OCI-M2 (cell line): ENCODE measurements around the gene SORBS2.
"Not testable (repeated sequence)": the region's sequence is repeated elsewhere in the genome, so short reads cannot be mapped to it uniquely, and the experiment has no call there.

ENCODE experiments used
- DNase-seq: peaks from one replicate; lab custom pipeline; 2025; ENCODE audit not compliant: unreplicated experiment; lab: John Stamatoyannopoulos, UW

SORBS2 gene

GRCh38 chr4:185811509-185812364, at the start of gene SORBS2:
Gene SORBS2 (minus strand): TSS chr4:185812194. CDS start chr4:185690571, 121,623 bp downstream.
- DNase-seq = no peak

GRCh38 chr4:185859111-185859510, 47.1 kb upstream of the SORBS2 start:
- no peak for DNase-seq

- DNase-seq = not testable (repeated sequence)
Observed at GRCh38 chr4:185857561-185857960, 45.6 kb upstream of the SORBS2 start.

- no peak for DNase-seq
Observed at GRCh38 chr4:185853841-185854240, 41.8 kb upstream of the SORBS2 start.

DNA sequence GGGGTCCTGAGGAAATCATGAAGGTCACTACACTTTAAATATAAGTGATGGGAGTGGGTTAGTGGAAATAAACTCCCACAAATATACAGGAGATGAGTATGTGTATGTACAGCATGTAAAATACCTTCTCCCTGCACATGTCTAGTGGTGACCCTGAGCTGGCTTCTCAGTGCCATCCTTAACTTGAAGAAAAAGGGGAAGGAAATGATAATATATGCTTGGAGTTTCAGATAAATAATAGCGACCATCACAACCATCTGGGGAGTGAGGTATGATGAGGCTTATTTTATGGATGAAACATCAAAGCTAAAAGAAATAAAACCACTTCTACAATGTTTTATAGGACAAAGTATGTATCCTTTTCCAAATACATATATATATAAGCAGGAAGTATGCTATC, 41.0 kb upstream of the SORBS2 start:
- DNase-seq = no peak

DNA sequence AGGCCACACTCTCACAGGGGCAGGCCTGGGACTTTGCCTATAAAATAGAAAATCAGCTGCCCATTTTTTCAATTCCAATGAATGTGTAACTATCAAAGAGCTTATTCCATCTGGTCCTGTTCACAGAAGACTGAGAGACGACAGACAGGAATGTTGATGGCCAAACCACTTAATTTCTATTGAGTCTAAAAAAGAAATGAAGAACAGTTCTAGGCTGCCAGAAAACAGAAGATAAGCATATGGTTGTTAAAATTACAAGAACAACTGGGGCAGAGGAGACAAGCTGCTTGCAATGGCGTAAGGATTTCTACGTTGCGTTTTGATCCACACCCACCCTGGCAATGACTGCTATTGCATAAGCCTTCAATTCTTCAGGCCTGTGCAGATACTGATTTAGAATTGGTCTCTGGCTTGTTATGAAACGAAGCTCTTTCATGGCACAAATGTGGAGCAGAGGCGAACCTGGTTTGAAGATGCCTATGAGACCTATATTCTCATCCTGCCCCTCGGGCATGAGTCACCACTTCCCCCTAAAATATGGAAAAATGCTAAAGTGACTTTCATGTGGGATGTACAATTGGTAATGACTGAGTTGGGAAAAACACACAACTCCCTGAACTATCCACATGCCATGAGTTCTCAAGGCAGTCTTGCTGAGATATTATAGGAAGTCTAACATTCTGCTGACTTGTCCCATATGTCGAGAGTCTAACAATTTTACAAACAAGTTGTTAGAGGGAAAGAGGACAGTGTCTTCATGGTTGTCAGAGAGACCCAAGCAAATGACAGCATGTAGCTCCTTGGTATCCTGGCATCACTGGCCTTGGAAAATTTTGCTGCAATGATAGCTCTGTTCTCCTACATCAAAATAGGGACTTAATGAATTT, 37.9 kb upstream of the SORBS2 start:
- no peak for DNase-seq

DNA sequence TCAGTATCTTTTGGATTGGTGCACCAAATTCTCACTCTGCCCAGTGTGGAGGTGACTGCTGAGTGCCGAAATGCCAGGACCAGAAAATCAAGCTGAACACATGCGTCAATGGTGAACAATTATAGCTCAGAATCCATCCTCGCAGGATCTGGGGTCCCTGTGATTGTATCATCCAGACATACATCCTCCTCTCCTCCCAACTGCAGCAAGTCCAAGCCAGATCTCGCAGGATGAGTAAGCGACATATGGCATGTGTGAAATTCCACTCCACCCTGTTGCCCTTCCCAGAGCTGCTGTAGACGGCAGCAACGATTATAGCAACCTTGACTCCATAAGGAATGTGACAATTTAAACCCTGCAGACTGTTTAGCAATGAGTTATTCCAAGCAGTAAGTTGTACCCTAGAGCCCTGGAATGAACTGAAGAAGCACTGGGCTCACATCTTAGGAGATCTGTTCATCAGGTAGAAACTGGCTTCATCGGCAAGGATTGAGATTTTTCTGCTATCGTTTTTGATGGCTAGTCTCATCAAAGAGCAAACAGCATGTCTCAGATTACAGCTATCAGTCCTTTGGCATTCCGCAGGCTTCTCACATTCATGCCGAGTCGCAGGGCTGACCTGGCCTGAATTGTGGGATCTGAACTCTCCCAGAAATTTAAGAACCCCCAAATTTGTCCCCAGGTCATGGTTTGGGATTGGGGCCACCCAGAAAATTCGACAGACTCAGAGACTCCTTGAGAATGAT, 35.5 kb upstream of the SORBS2 start:
- DNase-seq = no peak

DNA sequence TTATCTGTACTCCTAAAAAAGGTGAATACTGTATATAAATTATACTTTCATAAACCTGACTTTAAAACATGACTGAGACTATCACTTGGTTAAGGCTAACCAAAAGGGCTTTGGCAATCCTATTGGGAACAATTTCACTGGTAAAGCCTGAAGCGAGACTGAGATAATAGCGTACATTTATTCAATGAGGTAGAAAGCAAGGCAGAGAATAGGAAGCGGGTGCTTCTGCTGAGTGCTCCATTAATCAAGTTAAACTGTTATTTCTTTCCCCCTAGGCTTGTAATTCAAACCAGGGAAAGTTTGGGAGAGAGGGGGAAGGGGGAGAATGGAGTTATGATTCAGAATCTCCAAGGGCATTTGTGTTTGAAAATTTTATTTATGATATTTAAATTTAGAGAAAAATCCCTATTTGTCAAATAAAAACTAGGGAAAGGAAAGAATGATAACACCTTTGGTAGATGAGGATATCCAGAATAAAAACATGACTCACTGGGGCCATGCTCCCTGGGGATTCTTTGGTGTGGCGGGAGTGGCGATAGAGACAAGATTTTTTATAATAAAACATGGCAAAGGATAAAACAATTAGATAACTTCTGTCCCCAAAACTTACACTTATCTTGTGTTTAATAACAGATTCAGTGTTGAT, 34.6 kb upstream of the SORBS2 start:
- DNase-seq = no peak

GRCh38 chr4:185845966-185846365, 34.0 kb upstream of the SORBS2 start:
- DNase-seq = no peak

- no peak for DNase-seq
Observed at GRCh38 chr4:185841451-185841850, 29.5 kb upstream of the SORBS2 start.

DNA sequence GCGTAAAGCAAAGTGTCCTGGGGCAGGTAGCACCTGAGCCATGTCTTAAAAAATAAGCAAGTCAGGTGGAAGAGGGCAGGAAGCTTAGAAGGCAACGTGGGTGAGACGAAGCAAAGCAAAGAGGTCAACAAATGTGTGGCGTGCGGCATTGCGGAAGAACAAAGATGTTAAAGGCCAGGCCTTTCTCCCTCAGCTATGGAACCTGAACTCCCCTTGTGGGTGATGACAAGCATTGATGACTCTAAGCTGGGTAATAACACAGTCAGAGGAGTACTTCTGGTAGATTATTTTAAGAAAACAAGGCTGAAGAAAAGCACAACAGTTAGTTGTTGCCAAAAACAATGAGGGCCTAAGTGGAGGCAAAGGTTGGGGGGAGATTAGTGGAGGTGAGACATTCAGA, 29.0 kb upstream of the SORBS2 start:
- no peak for DNase-seq

DNA sequence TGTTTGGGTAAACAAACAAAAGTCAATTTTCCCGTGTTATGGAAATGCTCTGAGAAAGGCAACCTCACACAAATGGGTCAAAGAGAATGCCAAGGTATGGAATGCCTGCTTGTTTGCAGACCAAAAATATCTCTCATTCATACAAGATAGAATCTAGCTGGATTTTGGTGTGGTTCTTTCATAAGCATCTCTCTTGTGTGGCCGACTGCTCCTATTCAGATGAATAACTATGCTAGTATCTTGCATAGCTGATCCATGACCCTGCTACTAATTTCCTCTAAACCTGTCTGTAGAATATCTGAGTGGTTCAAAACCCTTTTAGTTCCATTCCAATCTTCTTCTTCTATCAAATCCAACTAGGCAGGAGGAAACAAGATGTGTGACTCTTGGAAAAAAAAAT, 28.2 kb upstream of the SORBS2 start:
- no peak for DNase-seq

DNA sequence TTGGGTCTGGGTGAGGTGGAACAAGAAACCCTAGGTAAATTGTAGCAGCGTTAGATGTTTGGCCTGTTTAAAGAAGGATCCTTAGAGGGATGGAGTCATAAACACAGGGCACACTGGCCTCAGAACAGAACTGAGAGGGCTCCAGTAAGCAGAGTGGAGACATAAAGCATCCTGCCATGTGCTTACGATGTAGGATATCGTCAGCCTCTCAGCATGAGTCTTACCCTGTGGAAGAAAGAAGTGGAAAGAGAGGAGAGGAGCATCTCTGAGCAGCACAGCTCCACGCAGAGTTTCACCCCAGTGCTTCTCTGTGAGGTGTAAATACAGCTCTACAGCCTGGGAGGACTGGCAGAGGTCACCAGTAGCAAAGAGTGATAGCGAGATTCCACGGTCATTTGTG, 27.8 kb upstream of the SORBS2 start:
- DNase-seq = no peak

DNA sequence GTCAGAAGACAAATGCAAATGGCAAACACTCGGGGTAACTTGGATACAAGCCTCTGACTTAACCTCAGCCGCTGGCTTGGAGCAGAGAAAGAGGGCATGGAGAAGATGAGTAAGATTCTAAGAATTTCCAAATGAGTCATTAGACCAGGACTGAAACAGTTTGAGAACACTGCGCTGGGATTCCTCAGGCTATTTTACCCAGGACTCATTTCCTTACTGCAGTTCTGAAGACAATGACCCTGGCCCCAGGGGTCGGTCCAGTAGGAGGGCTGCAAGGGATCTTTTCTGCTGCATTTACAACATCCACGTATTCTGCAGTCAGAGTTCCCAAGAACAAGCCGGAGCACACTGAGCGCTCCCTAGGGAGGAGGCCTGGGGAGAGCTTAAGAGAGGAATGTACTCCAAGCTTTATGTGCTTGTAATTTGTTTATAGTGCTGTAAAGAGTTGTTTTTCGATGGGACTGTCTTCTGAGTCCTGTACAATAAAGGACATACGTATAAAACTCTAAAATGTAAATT, 27.3 kb upstream of the SORBS2 start:
- no peak for DNase-seq

- no peak for DNase-seq
Observed at GRCh38 chr4:185838514-185839193, 26.7 kb upstream of the SORBS2 start.

GRCh38 chr4:185838104-185838452, 26.1 kb upstream of the SORBS2 start:
- DNase-seq = no peak

DNA sequence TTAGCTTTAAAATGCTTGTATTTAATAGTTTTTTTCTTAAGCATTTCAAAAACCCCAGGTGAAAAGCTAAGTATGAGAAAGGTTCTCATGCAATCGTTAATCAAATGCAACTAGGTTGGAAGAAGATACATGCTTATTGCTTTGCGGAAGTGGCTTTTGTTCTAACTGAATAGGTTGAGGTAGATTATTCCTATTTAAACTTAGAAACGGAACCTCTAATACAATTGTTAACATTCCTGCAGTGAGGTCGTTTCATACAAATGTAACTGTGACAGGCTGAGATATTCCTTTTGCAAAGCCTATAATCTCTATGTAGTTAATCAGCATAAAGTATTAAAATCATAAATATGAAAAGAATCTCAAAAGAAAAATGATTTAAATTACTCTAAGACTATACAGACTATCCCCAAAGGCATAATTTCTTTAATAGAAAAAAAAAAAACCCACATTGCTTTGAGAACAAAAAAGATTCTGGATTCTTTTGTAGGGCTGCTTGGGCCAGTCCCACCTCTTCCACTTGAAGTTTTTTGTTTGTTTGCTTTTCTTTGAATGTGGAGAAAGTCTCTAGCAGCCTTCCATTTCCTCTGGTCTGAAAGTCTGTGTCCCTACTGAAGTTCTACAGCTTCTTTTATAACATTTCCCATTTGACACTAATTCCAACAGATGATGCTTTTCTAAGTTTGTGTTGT, 25.6 kb upstream of the SORBS2 start:
- no peak for DNase-seq

GRCh38 chr4:185836241-185837084, 24.5 kb upstream of the SORBS2 start:
- DNase-seq = no peak

DNA sequence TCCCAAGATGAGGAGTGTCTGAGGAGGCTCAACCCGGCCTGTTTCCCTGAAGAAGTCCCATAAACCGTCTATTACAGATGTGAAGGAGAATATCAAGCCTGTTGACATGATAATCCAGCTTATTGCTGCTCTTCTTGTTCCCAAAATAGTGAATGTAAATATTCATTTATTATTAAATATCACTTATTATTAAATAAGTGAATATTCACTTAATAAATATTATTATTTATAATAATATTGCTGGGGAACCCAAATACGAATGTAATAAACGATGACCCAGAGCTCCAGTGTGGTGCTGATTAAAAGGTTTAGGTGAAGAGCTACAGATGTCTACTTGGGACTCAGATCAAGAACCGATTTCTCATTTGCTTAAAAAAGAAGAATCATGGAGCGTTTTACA, 23.8 kb upstream of the SORBS2 start:
- DNase-seq = no peak
